ENCODE data around the gene EEF1A2.

GRCh38 chr20:63533388-63533787 lies 34.5 kb upstream of the EEF1A2 start:
- TF ChIP-seq, protein P1, sequence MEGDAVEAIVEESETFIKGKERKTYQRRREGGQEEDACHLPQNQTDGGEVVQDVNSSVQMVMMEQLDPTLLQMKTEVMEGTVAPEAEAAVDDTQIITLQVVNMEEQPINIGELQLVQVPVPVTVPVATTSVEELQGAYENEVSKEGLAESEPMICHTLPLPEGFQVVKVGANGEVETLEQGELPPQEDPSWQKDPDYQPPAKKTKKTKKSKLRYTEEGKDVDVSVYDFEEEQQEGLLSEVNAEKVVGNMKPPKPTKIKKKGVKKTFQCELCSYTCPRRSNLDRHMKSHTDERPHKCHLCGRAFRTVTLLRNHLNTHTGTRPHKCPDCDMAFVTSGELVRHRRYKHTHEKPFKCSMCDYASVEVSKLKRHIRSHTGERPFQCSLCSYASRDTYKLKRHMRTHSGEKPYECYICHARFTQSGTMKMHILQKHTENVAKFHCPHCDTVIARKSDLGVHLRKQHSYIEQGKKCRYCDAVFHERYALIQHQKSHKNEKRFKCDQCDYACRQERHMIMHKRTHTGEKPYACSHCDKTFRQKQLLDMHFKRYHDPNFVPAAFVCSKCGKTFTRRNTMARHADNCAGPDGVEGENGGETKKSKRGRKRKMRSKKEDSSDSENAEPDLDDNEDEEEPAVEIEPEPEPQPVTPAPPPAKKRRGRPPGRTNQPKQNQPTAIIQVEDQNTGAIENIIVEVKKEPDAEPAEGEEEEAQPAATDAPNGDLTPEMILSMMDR (IDR thresholded peaks at IDR 0.05; ENCODE audit: insufficient read depth, low read depth, low read length), result no peak
- no peak for TF ChIP-seq EZH2 (IDR thresholded peaks at IDR 0.05; ENCODE audit: insufficient read depth, low read length)

Data from astrocyte (in vitro differentiated cells and primary cell).